Vagina (tissue), 2 donors: Measurements from ENCODE around the gene TULP4.

ENCODE experiments used
- POLR2A ChIP-seq, 2 donors: fragments of 450-650 bp; IDR thresholded peaks; one replicate each; pipeline ENCODE4 v1.6.1; 2017; ENCODE audit warnings: antibody characterized with exemption in 2 of 2, mild to moderate bottlenecking in 2 of 2, moderate library complexity in 2 of 2
- POLR2AphosphoS5 ChIP-seq, 2 donors: sonication (generic); formaldehyde crosslinking; IDR thresholded peaks; one replicate each; pipeline ENCODE4 v1.9.0; 2017; ENCODE audit warnings: antibody characterized with exemption in 2 of 2, mild to moderate bottlenecking in 2 of 2, low read depth in 1 of 2; ENCODE audit not compliant: insufficient read depth in 1 of 2
- TF ChIP-seq, protein P1 (sequence below), 3 experiments: fragments of 450-650 bp in 2 of 3; fragments of 200-600 bp in 1 of 3; sonication (generic) in 1 of 3; IDR thresholded peaks; one replicate each; pipeline ENCODE4 v1.5.1; 2017 to 2019; ENCODE audit warnings: antibody characterized with exemption in 3 of 3, mild to moderate bottlenecking in 2 of 3, moderate library complexity in 2 of 3

DNA sequence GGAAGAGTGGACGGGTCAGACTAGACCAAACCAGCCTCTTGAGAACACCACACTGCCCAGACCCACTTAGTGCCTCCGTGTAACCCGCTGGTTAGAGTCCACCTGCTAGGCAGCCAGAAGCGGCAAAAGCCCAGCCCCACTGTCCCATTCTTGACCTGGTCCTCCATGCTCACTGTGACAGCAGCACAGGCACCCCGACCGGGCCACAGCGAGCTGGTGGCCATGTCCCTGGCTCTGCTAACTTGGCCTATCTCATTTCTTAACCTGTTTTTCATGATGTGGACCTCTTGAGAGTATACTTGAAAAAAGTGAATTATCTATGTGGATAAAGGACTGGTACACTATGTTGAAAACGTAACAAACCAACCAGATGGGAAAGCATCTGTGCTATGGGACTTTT is 202.7 kb downstream of the TULP4 start:
- TF ChIP-seq, protein P1, sequence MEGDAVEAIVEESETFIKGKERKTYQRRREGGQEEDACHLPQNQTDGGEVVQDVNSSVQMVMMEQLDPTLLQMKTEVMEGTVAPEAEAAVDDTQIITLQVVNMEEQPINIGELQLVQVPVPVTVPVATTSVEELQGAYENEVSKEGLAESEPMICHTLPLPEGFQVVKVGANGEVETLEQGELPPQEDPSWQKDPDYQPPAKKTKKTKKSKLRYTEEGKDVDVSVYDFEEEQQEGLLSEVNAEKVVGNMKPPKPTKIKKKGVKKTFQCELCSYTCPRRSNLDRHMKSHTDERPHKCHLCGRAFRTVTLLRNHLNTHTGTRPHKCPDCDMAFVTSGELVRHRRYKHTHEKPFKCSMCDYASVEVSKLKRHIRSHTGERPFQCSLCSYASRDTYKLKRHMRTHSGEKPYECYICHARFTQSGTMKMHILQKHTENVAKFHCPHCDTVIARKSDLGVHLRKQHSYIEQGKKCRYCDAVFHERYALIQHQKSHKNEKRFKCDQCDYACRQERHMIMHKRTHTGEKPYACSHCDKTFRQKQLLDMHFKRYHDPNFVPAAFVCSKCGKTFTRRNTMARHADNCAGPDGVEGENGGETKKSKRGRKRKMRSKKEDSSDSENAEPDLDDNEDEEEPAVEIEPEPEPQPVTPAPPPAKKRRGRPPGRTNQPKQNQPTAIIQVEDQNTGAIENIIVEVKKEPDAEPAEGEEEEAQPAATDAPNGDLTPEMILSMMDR (IDR thresholded peaks at IDR 0.05): no peak
- no peak for TF ChIP-seq POLR2A (IDR thresholded peaks at IDR 0.05)
- no peak for TF ChIP-seq POLR2AphosphoS5 (IDR thresholded peaks at IDR 0.05; ENCODE audit: insufficient read depth in 1 of 2, low read depth in 1 of 2)
